H7 (cell line): ENCODE measurements around the gene HIBCH. TPM values are rescaled to one million over a fixed set of nuclear protein-coding genes. Genes with fewer than 3 reads are reported as not detected.
A peak's percentile ranks its signal among the peaks of the same experiment; 100 is the strongest.

Source experiments
- DNase-seq: peaks from one replicate; pipeline ENCODE4 v3.0.0; 2012
- H3K27me3 ChIP-seq: 2 replicates; pipeline ENCODE4 v1.6.0; 2011; ENCODE audit warnings: mild to moderate bottlenecking, low read length; ENCODE audit not compliant: control insufficient read depth, insufficient read depth
- H3K36me3 ChIP-seq: replicated peaks from 2 replicates; pipeline ENCODE4 v1.5.1; 2011; ENCODE audit warnings: low read length; ENCODE audit not compliant: control insufficient read depth, insufficient read depth
- H3K4me3 ChIP-seq: 2 replicates; pipeline ENCODE4 v1.5.1; 2011; ENCODE audit warnings: low read depth, mild to moderate bottlenecking, control low read depth, low read length, moderate library complexity; ENCODE audit not compliant: insufficient read depth
- total RNA-seq: library from RNA; depleted of rRNA; stranded (reverse); fragments of >200 nt; shearing (Covaris generic); gene quantifications from 2 replicates; pipeline ENCODE4 v1.2.3, GENCODE V29; 2014

The HIBCH gene
- total RNA-seq, 1 experiment from 2014 or later = 13.0 TPM

DNA sequence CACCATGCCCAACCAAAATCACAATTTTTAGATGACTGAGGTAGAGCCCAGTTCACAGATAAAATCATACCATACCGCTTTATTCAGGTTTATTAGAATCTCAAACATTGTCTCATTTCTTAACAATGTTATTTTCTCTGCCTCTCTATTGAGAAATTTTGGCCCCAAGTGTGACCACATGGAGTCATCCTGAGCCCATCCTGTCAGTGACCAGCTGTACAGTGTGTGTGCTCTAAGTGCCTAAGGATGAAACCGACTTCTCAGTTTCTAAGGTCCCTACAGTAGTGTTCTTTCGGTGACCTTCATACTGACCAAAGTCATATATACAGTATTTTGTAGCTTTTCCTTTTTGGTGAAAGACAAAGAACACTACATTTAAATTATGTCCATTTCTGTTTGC, 133.4 kb downstream of the HIBCH start:
- Histone ChIP-seq H3K27me3 (peaks cover 5% of the 10 kb centered on the region), H3K4me3 (no peak overlapping the region), H3K36me3 (no peaks in the 10 kb centered on the region)
- DNase-seq = no peak

DNA sequence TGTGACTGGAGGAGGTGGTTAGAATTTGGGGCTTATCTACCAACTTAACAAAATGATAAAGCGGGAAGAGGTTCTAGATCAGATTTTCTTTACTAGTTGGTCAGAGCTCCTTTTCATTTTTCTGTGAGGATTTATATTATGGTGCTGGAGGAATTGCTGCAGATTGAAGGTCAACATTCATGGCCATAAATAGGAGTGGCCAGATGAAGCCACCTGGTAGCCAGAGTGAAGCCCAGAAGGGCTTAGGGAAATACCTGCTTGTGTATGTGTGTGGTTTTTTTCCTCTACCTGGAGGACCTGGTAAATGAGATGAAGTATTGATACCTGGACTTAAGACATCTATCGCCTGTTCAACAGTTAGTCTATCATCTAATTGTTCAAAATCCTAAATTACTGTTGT, 134.2 kb downstream of the HIBCH start:
- no peak for DNase-seq
- H3K27me3 ChIP-seq = peaks cover 12% of the 10 kb centered on the region
- no peaks in the 10 kb centered on the region for H3K36me3 ChIP-seq
- no peak overlapping the region for H3K4me3 ChIP-seq

DNA sequence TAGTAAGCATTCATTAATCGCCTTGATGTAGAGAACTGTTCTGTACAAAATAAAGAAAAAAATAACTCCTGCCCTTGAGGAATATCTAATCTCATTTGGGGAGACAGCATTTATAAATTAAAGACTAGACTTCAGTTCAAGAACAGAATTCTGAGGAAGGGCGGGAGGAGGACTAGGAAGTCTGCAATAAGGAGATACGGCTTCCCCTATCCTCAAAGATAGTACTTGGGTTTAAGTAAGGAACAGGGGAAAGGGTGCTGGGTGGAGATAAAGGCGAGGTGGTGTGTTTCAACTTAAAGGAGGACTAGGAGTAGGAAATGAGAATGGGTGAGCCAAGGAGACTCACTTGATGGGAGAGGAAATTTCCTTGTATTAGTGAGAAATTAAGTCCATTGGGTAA, 135.2 kb downstream of the HIBCH start:
- Histone ChIP-seq H3K36me3 (no peaks in the 10 kb centered on the region), H3K27me3 (peaks cover 12% of the 10 kb centered on the region), H3K4me3 (no peak overlapping the region)
- no peak for DNase-seq

DNA sequence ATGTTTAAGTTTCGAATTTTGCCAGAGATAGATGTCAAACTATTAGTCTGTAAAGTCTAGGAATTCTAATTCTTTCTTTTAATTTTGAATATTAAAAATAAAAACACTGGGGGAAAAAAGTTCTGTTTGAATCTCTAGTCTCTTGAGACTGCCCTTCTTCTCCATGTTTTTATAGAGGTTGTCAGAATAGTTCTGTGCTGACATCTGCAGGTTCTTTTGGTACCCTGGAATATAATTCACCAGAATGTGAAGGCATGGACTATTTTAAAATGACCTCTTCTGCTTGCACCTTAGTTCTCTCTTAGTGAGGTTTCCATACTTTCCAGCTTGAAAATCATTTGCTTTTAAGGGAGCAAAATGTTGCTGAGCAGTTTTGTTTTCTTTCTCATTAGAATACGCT, 136.1 kb downstream of the HIBCH start:
- Histone ChIP-seq H3K4me3 (no peak overlapping the region), H3K36me3 (no peaks in the 10 kb centered on the region), H3K27me3 (peaks cover 12% of the 10 kb centered on the region)
- DNase-seq = no peak

DNA sequence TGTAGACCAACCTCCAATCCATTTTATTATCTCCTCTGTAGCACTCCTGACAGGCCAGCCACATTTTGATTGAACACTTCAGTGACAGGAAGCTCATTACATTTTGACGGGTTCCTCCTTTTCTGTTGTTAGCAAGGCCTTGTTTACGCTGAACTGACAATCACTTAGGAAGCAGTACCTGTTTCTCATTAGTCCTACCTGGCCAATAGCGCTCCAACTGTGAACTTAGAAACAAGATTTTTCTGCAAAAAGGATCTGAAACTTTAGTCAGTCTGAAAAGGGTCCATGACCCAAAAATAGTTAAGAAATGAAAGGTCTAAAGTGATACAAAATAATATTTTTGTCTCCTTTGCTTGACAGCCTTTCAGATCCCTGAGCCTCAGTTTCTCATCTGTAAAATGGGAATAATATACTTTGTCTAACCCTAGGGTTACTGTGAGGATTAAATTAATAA, 137.5 kb downstream of the HIBCH start:
- no peaks in the 10 kb centered on the region for H3K36me3 ChIP-seq
- H3K4me3 ChIP-seq = no peak overlapping the region
- DNase-seq = no peak
- peaks cover 12% of the 10 kb centered on the region for H3K27me3 ChIP-seq

DNA sequence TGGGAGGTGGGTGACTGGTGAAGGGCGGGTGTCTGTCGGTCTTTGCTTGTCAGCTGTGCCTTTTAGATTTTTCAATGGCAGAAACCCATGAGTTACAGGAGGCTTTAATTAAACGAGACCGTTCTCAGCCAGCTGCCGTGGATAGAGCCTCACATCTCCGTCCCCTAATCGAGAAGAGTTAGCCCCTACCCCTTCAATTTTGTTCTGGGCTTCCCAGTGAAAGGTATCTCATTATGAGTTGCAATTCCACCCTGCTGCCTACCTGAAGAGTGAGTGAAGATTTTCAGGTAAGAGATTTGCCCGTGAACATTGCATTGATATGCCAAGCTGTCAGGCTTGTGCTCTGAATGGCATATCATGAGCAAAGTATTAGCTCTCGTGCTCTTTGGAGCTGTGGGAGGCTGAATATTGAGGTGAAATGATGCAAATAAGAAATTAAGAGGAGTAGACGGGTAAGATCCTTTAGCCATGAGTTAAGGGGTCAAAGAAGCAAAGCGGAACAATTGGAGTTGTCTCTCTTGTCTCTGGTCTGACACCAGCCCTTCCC, 138.4 kb downstream of the HIBCH start:
- peak overlapping the region; percentile 64 for H3K4me3 ChIP-seq
- no peak for DNase-seq

DNA sequence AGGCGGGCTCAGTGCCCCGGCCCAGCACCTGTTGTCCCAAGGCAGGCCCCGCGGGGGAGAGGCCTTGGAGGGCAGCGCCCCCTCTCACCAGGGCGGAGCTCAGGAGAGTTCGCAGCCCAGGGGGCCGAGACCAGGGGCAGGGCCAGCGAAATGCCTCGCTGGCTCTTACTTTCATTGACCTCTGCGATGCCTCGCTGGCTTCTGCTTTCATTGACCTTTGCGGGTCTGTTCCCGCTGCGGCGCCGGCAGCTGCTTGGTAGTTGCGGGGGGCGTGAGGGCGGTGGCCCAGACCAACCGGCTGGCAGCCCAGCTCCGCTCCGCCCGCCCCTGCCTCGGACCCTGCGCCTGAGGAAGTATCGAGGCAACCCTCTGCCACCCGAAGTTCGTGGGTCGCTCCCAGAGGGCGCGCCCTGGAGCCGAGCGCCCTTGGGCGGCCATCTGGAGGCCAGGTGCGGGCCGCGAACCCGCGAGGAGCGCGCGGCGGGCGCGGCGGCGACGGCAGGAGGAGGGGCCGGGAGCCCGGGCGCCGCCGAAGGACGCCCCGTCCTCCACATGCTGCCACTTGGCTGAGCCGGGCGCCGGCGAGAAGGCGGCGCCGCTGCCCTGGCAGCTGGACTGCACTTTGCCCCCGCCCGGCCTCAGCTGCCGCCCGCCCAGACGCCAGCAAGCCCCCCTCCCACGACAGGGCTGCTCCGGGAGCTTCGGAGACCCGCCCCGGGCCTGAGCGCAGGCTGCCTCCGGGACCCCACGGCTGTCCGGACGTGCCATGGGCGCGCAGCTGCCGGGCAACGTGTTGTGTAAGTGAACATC, 139.1 kb downstream of the HIBCH start:
- H3K36me3 ChIP-seq = no peaks in the 10 kb centered on the region
- H3K27me3 ChIP-seq = peaks cover 12% of the 10 kb centered on the region
- DNase-seq = peak; percentile 88
- H3K4me3 ChIP-seq = peak overlapping the region; percentile 64

More for the DNA sequence above, 138.4 kb downstream of the HIBCH start:
- Histone ChIP-seq H3K27me3 (peaks cover 12% of the 10 kb centered on the region), H3K36me3 (no peaks in the 10 kb centered on the region)

GRCh38 chr2:190179754-190180312, 139.8 kb downstream of the HIBCH start:
- H3K27me3 ChIP-seq = peaks cover 12% of the 10 kb centered on the region
- DNase-seq = no peak
- peak overlapping the region; percentile 64 for H3K4me3 ChIP-seq

DNA sequence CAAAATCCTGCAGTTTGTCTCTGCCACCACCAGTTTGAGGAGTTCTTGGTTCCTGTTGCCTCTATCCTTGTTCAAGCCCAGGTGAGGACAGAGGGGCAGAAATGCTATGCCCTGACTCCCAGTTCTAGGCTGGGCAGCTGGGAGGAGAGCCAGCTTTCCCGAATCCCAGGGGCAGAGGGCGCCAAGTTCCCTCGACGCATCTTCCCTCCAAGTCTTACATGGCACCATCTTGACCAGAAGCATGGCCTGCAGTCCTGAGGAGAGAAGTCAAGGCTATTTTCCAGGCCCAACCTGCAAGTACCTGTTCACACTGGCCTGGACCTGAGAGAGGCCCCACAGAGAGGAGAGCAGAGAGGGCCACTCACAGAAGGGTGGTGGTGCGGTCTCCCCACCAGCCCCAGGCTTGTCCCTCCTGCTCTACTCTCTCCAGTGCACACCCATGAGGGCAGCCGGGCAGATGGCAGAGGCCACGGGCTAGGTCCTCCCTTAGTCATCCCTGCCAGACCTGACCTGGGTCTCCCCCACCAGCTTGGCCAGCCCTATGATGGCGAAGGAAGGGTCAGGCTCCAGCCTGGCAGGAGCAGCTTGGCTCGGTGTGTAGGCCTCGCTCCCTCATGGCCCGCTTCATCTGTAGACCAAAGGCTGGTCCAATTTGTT, 141.4 kb downstream of the HIBCH start:
- no peaks in the 10 kb centered on the region for H3K36me3 ChIP-seq
- no peak overlapping the region for H3K4me3 ChIP-seq
- H3K27me3 ChIP-seq = peaks cover 12% of the 10 kb centered on the region
- DNase-seq = peak; percentile 19

More at GRCh38 chr2:190179754-190180312, 139.8 kb downstream of the HIBCH start:
- H3K36me3 ChIP-seq = no peaks in the 10 kb centered on the region

DNA sequence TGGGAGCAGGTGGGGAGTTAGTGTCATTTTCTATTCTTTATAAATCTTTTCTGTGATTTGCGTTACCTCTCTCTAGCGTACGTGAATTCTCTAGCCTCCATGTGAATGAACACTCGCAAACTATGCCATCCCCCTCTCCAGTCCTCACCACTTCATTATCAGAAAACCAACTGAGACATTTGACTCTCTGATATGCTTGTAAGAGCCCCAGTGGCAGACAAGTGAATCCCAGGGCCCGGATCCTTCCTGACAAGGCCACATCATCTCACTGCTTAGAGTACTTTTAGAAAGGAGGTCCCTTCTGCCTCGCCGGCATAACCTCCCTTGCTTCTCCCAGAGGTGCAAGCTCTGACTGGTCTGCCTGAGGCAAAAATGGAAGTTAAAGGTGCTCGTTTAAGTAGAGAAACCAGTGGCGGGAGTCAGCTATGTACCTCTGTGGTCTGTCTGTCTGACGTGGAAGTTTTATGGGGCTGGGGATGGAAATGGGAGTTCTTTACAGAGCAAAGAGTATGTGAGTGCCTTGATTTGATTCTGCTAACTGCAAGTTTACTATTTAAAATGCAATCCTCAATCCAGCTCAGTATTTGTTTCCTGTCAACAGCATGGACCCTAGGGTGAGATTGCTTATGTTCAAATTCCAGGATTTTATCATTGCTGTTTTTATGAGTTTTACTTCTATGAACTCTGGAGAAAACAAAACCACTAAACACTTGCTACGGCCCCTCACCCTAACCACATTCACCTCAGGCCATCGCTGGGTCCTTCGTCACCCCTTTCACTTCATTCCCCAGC, 142.2 kb downstream of the HIBCH start:
- H3K4me3 ChIP-seq = no peak overlapping the region
- H3K36me3 ChIP-seq = no peaks in the 10 kb centered on the region
- peak; percentile 22 for DNase-seq
- peaks cover 12% of the 10 kb centered on the region for H3K27me3 ChIP-seq

DNA sequence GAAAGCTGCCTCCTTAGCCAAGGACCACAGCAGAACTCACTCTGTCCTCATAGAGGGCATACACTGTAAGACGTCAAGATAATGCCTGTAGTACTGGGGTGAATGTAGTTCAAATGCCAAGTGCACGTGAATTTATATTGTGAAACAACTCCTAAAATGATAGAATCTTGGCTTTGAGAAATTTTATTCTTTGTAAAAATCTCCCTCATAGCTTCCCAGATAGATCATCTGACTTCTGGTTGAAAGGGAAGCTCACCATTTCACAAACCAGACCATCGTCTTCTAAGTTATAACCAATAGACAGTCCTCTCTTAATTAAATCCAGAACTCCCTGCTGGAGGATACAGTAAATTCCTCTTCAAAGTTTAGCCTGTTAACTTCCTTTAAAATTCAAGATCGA, 146.2 kb downstream of the HIBCH start:
- DNase-seq = no peak
- no peak overlapping the region for H3K4me3 ChIP-seq
- H3K27me3 ChIP-seq = no peaks in the 10 kb centered on the region
- no peaks in the 10 kb centered on the region for H3K36me3 ChIP-seq

- DNase-seq = no peak
- no peak overlapping the region for H3K4me3 ChIP-seq
- H3K36me3 ChIP-seq = no peaks in the 10 kb centered on the region
- no peaks in the 10 kb centered on the region for H3K27me3 ChIP-seq
These were observed 149.0 kb downstream of the HIBCH start for GRCh38 chr2:190170673-190171072.

DNA sequence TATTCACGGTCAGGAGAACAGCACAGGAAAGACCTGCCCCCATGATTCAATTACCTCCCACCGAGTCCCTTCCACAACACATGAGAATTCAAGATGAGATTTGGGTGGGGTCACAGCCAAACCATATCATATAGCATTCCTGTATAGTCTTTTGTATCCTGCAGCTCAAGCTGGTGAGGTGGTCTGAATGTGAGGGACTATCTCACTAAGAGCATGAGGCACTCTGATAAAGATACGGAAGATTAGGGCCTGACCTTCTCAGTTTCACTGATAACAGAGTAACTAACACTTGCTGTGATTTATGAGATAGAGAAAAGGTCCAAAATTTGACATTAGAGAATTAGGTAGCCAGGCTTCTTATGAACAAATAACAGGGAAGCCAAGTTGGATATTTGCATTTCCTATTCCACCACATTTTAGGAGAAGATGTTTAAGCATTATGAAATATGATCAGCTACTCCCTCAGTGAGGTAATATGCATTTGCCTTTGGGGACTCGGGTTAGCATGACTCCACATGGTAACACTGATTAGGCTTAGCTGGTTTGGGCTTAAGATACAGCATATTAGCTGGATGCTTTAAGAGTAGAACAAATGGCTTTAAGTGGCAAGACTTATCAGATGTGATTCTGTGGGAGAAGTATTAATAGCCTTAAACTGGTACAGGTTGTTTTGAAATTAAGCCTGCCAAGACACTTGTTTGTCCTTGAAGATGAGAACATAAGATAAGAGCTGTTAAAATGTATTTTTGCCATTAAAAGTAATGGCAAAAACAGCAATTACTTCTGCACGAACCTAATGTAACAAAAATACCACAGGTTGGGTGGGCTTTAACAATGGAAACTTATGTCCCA, 150.2 kb downstream of the HIBCH start:
- H3K27me3 ChIP-seq = no peaks in the 10 kb centered on the region
- no peak for DNase-seq
- no peaks in the 10 kb centered on the region for H3K36me3 ChIP-seq
- no peak overlapping the region for H3K4me3 ChIP-seq
